UCSD-AML1 (cell line): ENCODE results near the gene RPL7L1.

Experiments
- DNase-seq: peaks from one replicate; lab custom pipeline; 2025; ENCODE audit not compliant: unreplicated experiment; lab: John Stamatoyannopoulos, UW

RPL7L1 gene

GRCh38 chr6:42928986-42929820 lies 49.8 kb downstream of the RPL7L1 start, which contains the start of gene CNPY3:
Gene CNPY3, plus strand, starts transcription at chr6:42929480. Its CDS starts 91 bp downstream, at chr6:42929571.
- peak; percentile 97 for DNase-seq

- DNase-seq = peak; percentile 87
These were observed 50.5 kb downstream of the RPL7L1 start for GRCh38 chr6:42929821-42930360.

- no peak for DNase-seq
These were observed 53.0 kb downstream of the RPL7L1 start for GRCh38 chr6:42932412-42932811.

DNA sequence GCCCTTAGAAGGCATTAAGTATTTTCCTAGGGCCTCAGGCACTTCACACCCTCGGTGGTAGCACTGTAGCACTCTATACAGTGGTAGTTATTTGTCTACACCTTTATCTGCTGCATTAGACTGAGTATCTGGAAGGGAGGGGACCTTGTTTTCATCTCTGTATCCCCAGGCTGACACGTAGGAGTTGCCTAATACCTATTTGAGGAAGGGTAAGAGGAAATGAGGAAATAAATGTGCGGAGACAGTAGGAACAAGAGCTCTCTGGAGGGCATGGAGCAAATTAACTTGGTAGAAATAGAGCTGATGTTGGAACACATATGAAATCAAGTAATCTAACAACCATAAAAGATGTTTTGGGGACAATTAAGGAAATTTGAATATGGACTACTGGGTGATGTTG lies 53.8 kb downstream of the RPL7L1 start:
- no peak for DNase-seq

DNA sequence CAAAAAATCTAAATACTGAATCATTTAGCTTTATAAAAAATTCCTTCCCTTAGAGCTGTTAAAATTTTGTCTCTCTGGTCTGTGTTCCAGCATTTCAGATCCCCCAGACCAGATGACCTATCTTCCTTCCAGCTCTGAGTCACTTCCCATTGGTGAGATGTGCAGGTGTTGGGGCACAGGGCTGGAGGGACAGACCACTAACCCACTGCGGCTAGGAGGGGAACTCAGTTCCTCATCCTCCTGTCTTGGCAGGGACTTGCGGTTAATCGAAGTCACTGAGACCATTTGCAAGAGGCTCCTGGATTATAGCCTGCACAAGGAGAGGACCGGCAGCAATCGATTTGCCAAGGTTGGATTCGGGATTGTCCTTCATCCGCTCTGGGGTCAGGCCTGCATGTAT lies 55.9 kb downstream of the RPL7L1 start:
- no peak for DNase-seq

GRCh38 chr6:42936398-42936797 lies 57.0 kb downstream of the RPL7L1 start:
- no peak for DNase-seq

- no peak for DNase-seq
These were observed 58.4 kb downstream of the RPL7L1 start for GRCh38 chr6:42937548-42938427.

- no peak for DNase-seq
These were observed 59.0 kb downstream of the RPL7L1 start for GRCh38 chr6:42938428-42938796.

GRCh38 chr6:42938987-42939809 lies 59.8 kb downstream of the RPL7L1 start:
- no peak for DNase-seq
